DMS153 (cell line): ENCODE measurements around the gene NPHP1.
A peak's percentile ranks its signal among the peaks of the same experiment; 100 is the strongest.
"Not testable (repeated sequence)": the region's sequence is repeated elsewhere in the genome, so short reads cannot be mapped to it uniquely, and the experiment has no call there.

Source experiments
- DNase-seq: peaks from one replicate; lab custom pipeline; 2025; lab: John Stamatoyannopoulos, UW

NPHP1 gene

DNA sequence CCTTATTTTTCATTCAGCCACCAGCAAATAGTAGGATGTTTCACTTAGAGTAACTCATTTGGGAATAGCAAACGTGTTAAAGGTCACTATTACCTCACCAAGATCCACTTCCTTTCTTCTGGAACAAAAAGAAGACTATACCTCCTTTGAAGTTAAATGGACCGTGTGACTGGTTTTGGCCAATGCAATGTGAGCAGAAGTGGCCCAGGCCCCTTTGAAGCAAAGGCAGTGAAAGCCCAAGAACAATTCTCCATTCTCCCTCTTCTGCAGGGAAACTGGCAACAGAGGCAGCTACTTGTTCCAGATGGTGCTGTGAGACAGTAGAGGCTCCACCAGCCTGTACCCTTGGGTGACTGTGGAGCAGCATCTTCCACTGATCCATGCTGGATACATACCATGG is 77.9 kb downstream of the NPHP1 start:
- no peak for DNase-seq

DNA sequence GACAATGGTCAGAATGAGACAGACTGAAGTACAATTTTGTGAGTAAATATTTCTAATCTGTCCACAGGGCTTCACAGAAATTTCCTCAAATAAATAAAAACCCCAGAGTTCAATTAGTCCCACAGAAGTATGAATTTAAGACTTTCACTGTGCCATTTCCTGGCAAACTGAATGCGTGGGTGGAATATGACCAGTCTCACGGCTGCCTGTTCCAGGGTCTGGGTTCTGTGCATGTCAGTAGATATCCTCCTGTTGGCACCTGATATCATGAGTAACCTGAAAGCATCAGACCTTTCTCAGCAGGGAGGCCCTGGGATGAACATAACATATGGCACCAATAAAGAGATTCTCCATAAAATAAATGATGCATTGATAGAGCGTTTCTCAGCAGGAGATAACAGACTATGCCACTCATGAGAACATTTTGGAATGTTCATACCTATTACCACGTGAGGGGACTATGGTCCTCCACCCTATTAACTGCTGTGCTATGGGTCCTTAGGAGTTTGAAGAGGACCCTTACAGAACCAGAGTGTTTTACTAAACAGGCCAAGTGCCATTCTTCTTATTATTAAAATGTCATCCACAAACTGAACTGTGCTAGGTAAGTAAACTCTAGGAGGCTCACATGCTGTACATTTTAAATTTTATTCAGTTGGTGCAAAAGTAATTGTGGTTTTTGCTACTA is 78.6 kb downstream of the NPHP1 start:
- DNase-seq, result no peak

DNA sequence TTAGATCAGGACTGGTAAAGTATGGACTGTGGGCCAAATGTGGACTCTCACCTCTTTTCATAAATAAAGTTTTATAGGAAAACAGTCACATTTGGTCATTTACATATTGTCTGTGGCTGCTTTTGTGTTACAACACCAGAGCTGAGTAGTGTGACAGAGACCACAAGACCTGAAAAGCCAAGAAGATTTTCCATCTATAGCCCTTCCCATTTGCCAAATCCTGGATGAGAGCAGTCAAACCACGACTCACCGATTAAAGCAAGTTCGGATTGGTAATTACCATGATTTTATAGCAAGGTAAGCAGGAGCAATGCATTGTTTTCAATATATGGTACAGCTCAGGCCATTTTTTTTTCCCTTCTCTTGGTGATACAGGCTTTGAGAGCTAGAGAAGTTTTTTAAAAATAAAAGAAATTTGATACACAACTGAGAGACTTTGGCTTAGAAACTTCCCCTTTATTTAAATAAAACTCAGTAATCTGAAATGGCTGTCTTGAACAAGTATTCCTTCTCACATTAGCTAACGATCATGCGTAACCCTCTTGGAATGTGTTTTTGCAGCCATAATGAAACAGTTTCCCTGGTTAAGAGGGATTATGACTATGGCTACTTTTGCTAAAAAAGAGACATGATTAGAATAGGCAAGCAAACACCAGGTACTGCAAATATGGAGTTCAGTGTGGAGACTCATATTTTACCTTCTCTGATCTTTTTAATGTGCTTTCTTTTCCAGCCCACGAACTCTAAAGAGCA is 79.7 kb downstream of the NPHP1 start:
- no peak for DNase-seq

DNA sequence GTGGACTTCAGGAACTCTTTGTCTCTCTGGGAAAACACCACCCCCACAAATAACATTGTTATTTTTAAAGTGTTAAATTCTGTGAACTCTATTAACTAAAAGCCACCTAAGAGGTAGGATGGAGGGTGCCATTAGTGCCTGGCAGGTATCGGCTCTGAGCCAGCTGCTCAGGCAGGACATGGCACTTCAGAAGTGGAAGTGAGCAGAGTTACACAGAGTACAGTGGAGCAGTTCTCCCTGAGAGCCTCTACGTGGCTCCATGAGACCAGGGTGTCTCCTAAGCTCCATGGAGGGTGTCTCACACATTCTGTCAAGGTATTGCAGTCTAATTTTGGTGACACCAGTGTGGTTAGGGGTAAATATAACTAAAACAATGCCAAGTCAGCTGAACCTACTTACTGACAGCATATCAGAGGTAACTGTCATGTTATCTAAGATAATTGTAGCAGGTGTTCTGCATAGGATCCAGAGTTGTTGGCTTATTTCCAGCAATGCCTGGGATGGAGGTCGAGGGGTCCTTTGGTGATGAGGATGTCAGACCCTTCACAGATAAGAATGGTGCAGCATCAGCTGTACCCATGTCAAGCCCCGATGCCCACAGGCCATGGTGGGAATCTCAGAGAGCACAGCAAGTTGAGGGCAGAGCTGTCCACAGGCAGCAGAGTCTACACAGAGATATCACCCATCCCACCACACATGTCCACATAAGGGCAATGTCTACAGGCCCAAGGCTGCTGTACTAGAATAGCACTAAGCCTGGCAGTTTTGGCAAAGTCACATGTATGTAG is 80.6 kb downstream of the NPHP1 start:
- no peak for DNase-seq

DNA sequence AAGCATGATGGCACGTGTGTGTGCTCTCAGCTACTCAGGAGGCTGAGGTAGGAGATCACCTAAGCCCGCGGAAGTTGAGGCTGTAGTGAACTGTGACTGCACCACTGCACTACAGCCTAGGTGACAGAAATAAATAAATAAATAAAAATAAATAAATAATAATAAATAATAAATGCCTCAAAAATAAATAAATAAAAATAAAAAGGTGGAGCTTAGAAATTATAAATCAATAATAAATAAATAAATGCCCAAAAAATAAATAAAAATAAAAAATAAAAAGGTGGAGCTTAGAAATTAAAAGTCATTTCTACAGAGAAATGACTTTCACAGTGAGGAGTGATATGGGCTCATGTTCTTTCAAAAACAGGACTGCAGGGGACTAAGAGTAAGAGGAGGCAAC is 83.2 kb downstream of the NPHP1 start:
- no peak for DNase-seq

DNA sequence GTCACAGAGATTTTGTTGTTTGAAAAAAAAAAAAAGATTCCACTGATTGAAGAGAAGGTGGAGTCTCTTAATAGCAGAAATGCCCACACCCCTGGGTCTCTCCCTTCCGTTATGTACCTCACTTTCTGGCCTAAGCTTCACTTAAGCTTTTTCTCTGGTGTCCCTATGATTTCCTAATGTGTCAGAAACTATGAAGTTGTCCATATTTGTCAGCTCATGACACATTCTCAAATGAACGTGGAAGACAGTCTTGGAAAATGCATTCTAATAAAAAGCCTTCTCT is 83.8 kb downstream of the NPHP1 start:
- no peak for DNase-seq

DNA sequence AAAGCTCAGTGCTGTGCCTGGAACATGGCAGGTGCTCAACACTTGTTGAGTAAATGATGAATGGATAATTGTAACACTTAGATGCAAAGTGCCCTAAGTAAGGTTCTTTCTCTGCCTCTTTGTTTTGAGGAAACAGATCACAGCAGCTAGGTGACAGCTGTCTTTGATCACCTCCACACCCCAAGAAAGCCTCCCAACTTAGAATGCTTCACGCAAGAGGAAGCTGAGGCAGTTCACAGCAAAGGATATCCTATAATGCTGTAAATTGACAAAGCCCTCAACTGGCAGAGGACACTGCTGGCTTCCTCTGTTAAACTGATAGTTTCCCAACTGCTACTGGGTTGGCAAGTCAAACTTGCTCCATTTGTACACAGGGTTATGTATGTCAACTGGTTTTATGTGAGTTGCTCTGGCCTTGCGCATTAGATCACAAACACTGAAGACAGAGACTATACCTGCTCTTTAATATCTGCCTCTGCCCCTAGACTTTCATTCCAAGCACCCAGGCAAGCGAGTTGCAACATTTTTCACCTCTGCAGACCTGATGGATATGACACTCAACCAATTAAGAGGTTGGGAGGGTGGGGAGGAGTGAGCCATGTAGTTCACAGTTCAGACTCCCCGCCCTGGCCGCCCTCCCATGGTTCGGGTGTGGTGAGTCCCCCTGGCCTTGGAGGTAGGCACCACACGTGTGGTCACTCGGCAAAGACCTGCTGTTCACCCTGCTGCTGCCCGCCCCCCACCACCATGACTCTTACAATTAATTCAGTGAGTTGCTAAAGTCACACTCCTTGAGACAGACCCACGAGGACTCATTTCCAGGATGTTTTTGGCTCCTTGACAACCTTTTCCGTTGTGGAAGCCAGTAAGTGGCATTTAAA is 84.4 kb downstream of the NPHP1 start:
- DNase-seq, result no peak

DNA sequence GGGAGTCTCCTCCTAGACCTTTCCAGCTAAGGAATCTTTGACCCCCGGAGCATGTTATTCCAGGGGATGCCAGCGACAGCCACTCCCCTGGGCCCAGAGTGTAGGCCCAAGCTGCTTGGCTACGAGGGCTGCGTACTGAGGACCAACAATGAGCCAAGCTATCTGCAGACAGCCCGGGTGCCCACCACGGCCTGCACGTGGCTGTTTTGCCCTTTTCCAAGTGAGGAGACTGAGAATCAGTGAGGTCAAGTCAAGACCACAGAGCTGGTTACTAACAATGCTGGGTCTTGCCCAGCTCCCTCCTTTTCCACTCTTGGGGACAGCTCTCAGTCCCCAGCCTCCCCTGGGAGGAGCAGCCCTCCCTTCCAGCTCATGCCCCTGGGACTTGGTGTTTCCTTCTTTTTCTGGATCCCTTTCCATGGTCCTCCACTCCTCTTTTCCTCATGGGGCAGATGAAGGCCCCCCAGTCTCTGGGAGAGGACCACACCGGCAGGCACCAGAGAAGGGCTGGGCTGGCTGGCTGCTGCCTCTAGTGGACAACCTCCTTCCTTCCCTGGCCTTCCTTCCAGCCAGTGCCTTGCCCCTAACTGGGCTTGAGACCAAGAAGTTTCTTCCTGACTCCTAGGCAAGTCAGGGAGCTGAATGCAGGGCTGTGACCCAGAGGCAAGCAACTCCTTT is 88.6 kb downstream of the NPHP1 start:
- DNase-seq, result peak; percentile 9

DNA sequence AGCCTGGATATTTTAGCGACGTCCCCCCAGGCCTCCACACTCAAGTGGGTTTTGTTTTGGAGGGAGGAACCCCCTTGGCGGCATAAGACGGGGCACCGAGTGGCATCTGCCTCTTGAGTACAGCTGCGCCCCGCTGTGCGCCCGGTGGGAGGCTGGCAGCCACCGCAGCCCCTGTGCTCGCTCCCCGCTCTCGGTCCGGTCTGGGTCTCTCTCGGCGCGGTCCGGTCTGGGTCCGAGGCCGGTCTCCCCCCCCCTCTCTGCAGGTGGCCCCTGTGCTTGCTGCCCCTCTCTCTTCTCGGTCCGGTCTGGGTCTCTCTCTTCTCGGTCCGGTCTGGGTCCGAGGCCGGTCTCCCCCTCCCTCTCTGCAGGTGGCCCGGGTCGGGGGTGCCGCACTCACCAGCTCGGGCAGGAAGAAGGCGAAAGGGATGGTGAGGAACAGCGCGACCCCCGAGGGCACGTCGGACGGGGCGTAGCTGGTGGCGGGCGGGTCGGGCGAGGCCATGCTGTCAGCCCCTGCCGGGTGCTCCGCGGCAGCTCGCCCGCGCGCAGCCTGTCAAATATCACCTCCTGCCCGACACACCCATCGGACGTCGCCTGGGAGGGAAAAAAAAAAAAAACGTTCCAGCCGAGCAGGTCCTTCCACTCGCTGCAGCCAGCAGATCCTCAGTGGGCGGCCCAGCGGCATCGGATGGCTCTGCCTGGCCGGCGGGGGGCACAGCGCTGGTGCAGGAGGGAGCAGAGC is 89.4 kb downstream of the NPHP1 start, which contains the start of gene MALL:
MALL (minus strand) TSS at position 532 of the 742 bp plus-strand sequence; CDS start at position 502, 30 bp downstream.
- peak; percentile 56 for DNase-seq

DNA sequence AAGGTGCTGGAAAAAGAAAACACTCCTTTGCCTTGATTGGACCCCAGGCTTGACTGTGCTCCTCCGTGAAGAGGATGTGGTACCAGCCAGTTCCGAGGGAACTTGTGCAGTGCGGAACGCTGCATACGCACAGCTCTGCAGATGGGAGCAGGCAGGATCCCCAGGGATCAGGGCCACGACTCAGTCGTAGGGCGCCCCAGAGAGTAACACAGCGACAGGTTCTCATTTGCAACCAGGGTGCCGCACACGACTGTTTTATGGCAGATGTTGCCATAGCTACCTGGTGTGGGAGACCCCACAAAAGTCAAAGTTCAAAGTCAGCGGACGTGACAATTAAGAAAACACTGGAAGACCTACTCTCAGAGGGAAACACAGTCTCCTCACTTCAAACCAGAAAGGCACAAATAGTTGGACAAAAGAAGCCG is 90.0 kb downstream of the NPHP1 start:
- DNase-seq, result peak; percentile 13

DNA sequence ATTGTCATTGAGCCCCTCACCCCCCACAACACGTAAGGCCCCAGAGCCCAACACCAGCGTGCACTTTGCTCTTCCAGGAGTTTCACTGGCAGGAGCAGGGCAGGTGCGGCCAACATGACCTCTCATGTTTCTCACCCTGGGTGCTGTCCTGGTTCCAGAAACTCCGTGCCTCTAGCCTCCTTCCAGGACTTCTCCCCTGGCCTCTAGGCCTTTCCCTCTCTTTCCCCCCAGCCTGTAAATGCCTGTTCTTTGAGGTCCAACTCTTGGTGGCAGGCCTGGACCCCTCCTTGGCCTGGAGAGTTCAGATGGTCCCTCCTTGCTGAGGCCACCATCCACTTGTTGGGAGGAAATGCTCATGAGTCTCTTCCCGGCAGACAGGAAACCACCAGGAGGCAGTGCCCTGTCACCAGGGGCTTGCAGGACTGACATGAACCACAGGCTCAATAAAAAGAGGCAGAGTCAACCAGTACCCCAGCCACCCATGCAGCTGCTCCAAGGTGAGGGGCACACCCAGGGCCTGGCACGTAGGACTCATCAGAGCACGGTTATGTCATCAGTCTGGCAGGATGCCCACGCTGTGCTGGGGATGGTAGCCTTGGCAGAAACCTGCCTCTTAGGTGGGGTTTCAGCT is 90.7 kb downstream of the NPHP1 start:
- DNase-seq, result peak; percentile 85

DNA sequence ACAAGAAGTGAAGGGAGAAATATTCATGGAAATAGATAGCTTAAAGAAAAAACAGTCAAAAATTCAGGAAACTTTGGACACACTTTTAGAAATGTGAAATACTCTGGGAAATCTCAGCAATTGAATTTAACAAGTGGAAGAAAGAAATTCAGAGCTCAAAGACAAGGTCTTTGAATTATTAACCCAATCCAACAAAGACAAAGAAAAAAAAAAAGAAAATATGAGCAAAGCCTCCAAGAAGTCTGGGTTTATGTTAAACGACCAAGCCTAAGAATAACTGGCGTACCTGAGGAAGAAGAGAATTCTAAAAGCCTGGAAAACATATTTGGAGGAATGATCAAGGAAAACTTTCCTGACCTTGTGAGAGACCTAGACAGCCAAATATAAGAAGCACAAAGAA is 96.5 kb downstream of the NPHP1 start:
- not testable (repeated sequence) for DNase-seq

DNA sequence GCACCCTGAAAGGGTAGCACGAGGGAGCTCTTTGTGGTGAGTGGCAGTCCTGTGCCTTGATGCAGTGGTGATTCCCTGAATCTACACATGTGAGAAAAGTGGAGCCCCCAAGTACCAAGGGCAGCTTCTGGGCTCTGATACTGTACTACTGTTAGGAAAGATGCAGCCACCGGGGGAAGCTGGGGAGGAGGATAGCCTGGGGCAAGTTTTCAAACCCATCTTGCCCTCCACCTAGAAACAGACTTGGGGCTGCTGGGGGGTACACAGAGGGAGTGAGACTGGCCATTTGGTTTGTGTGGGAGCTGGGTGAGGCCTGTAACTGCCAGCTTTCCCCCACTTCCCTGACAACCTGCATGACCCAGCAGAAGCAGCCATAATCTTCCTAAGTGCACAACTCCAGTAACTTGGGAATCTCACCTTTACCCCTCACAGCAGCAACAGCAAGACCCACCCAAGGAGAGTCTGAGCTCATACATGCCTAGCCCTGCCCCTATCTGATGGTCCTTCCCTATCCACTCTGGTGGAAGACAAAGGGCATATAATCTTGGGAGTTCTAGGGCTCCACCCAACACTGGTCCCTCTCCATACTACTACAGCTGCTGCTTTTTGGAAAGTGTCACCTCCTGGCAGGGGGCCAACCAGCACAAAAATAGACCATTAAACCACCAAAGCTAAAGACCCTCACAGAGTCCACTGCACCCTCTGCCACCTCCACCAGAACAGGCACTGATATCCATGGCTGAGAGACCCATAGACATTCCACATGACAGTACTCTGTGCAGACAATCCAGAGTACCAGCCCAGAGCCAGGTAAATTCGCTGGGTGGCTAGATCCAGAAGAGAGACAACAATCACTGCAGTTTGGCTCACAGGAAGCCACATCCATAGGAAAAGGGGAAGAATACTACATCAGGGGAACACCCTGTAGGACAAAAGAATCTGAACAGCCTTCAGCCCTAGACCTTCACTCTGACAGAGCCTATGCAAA is 97.4 kb downstream of the NPHP1 start:
- no peak for DNase-seq

DNA sequence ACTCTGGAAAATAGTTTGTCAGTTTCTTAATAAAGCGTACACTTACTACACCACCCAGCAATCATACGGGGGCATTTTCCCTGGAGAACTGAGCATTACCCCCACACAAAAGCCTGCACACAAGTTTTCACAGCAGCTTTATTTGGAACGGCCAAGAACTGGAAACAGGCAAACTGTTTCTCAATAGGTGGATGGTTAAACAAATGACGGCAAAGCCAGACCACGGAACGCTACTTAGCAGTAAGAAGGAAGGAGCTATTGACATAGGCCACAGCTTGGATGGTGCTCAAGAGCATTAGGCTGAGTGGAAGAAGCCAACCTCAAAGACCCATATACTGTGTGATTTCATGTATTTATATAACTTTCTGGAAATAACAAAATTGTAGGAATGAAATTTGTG is 98.2 kb downstream of the NPHP1 start:
- peak; percentile 42 for DNase-seq

DNA sequence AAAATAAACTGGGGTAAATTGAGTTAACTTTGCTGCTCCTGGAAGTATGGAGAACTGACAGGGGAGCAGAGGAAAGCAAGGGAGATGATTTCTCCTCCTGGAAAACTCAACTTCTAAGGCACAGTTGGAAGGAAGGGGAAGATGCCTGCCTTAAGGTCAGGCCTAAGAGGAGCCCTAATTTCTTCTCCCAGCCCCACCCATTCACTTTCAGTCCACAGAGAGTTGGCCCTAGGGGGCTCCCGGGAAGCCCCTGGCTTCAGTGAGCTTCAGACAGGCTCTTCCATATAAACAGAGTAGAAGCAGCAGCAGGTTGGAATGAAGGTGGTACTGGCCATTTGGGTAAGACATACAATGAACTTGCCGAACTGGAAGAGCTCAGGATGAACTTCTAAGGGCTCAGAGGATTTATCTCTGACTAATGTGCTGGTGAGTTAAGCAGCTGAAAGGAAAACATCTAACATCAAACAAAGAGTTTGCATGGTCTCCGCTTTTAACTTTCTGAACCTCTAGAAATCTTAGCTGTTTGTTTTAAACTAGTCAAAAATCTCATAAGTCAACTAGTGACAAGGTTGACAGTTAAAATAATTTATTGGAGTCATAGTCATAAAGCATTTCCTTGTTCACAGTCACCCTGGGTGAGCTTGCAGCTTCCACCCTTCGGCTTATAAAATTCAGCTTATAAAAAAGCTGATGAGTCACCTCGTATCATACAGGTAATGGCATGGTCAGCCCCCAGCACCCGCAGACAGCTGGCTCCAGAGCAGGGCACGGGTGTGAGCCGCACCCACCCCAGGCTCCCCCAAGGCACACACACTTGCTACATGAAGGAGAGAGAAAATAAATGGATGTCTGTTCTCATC is 99.0 kb downstream of the NPHP1 start:
- peak; percentile 89 for DNase-seq

DNA sequence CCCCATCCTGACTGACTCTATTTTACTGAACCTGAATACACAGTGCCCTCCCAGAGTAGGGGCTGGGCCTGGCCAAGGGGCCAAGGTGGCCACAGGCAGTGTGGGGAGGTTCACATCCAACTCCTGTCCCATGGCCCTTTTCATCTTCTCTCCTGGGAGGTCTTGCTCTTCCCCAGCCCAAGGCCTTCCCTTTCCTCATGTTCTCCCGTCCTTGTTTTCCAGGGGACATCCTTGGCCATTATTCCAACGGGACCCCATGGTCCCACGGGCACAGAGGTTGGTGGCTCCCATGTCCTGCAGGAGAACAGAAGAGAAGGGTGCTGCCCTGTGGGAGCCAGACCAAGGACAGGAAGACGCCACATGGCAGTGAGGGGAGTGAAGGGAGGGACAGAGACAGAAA is 99.6 kb downstream of the NPHP1 start:
- DNase-seq, result no peak

DNA sequence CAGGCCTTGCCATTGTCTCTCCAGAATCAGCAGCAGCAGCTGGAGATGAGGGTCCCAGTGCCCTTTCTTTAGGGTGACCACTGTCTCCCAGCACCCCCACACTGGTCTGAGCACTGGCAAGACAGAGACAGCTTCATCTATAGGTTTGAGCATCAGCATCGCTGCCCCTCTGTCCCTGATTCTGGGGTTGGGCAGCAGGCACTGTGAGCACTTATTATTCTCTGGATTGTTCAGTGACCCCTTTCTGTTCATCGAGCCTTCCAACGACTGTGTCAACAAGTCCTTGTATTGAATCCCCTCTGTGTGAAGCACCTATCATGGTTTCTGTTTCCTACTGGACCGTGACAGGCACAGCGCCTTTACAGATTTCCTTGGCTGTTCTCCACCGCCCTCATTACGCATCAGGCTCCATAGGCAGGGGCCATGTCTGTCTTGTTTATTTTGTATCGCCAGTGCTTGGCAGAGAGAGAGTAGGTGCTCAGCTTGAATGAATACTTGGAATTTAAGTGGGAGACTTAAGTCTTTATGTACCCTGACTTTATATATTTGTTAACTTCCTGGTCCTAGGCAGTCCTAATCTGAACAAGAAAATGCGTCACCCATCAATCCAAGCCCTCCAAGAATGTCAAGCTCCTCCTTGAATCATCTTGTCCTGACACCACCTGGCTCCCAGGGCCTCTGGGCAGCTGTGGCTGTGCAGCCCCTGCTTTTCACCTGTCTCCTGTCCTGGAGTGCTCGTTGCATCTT is 100.6 kb downstream of the NPHP1 start:
- peak; percentile 80 for DNase-seq
